PC-3 (cell line): Measurements from ENCODE around the gene EDC4.

ENCODE experiments used
- CTCF ChIP-seq: fragments of 300-600 bp; sonication (generic); conservative IDR thresholded peaks from 2 replicates; pipeline ENCODE4 v1.5.1; 2017; ENCODE audit warnings: antibody characterized with exemption, low read depth, mild to moderate bottlenecking, low read length
- EZH2 ChIP-seq: fragments of 300-600 bp; sonication (generic); IDR thresholded peaks from one replicate; pipeline ENCODE4 v1.6.1; 2017; ENCODE audit warnings: antibody characterized with exemption, mild to moderate bottlenecking, low read length; ENCODE audit not compliant: unreplicated experiment
- EZH2phosphoT487 ChIP-seq: fragments of 300-600 bp; sonication (generic); IDR thresholded peaks from 2 replicates; pipeline ENCODE4 v1.6.1; 2018; ENCODE audit warnings: mild to moderate bottlenecking, antibody characterized with exemption, low read length, borderline replicate concordance

GRCh38 chr16:67846320-67847063 lies 26.4 kb upstream of the EDC4 start, which contains the start of gene NUTF2:
- TF ChIP-seq CTCF, result no peak
- TF ChIP-seq EZH2phosphoT487, result no peak
- TF ChIP-seq EZH2, result no peak
